IMR-90 (cell line): Measurements from ENCODE around the gene UNKL. TPM values are rescaled to one million over a fixed set of nuclear protein-coding genes. Genes with fewer than 3 reads are reported as not detected.
A peak's percentile ranks its signal among the peaks of the same experiment; 100 is the strongest.

ENCODE experiments used
- ATAC-seq: fragments of 200-7000 bp; cut with Tn5 transposase; 2 replicates; pipeline ENCODE4 v1.9.1; 2020; ENCODE audit warnings: low read depth, mild to moderate bottlenecking, moderate library complexity
- BruUV-seq: library from RNA; stranded (reverse); fragments of 400-500 nt; replicated peaks from 2 replicates; lab custom pipeline; 2021; lab: Mats Ljungman, UMichigan
- CTCF ChIA-PET: fragments of 300-600 bp; formaldehyde crosslinking; extraction: SDS; loops from one replicate; lab custom pipeline; 2021; ENCODE audit warnings: antibody characterized with exemption; lab: Yijun Ruan, JAX
- POLR2A ChIA-PET: fragments of 300-600 bp; sonication (Branson Sonifier 250); formaldehyde crosslinking; loops from one replicate; lab custom pipeline; 2022; ENCODE audit warnings: antibody characterized with exemption; ENCODE audit not compliant: unreplicated experiment; lab: Charles Lee
- DNase-seq: peaks from one replicate; pipeline ENCODE4 v3.0.0; 2013
- H2AFZ ChIP-seq: replicated peaks from 2 replicates; pipeline ENCODE3; 2013; ENCODE audit warnings: low read length, mild to moderate bottlenecking; ENCODE audit not compliant: poor library complexity
- H2AK5ac ChIP-seq: 2 replicates; pipeline ENCODE4 v1.6.1; 2013; ENCODE audit warnings: low read depth, low read length, inconsistent platforms
- H2AK9ac ChIP-seq: replicated peaks from 2 replicates; pipeline ENCODE3; 2013; ENCODE audit warnings: mild to moderate bottlenecking, low read depth, low read length, moderate library complexity; ENCODE audit not compliant: poor library complexity
- H2BK120ac ChIP-seq: 2 replicates; pipeline ENCODE4 v1.6.1; 2013; ENCODE audit warnings: low read depth, low read length, inconsistent platforms
- H2BK15ac ChIP-seq: 3 replicates; pipeline ENCODE4 v1.6.1; 2013; ENCODE audit warnings: low read depth, low read length, inconsistent platforms
- H2BK20ac ChIP-seq: 2 replicates; pipeline ENCODE4 v1.6.1; 2013; ENCODE audit warnings: low read depth, mild to moderate bottlenecking, inconsistent platforms, low read length, moderate library complexity
- H2BK5ac ChIP-seq: 2 replicates; pipeline ENCODE4 v1.6.1; 2013; ENCODE audit warnings: mild to moderate bottlenecking, low read depth, low read length, inconsistent platforms; ENCODE audit not compliant: poor library complexity, severe bottlenecking
- H3K14ac ChIP-seq: replicated peaks from 2 replicates; pipeline ENCODE4 v1.6.1; 2013; ENCODE audit warnings: low read depth, low read length, inconsistent platforms
- H3K18ac ChIP-seq: 2 replicates; pipeline ENCODE4 v1.6.1; 2013; ENCODE audit warnings: low read depth, low read length, control low read depth
- H3K23ac ChIP-seq: 2 replicates; pipeline ENCODE4 v1.6.1; 2013; ENCODE audit warnings: low read depth, low read length, inconsistent platforms
- H3K27ac ChIP-seq: 2 replicates; pipeline ENCODE4 v1.5.1; 2013; ENCODE audit warnings: mild to moderate bottlenecking, control low read depth, low read length; ENCODE audit not compliant: insufficient read depth
- H3K27me3 ChIP-seq: 2 replicates; pipeline ENCODE4 v1.6.1; 2013; ENCODE audit warnings: low read length; ENCODE audit not compliant: control insufficient read depth, insufficient read depth
- H3K36me3 ChIP-seq: 2 replicates; pipeline ENCODE4 v1.6.1; 2013; ENCODE audit warnings: low read length, mixed read lengths; ENCODE audit not compliant: control insufficient read depth, insufficient read depth
- H3K4ac ChIP-seq: 2 replicates; pipeline ENCODE4 v1.6.1; 2013; ENCODE audit warnings: low read depth, low read length, inconsistent platforms
- H3K4me1 ChIP-seq: 2 replicates; pipeline ENCODE4 v1.6.1; 2013; ENCODE audit warnings: low read length, mixed read lengths; ENCODE audit not compliant: control insufficient read depth, insufficient read depth
- H3K4me2 ChIP-seq: 2 replicates; pipeline ENCODE4 v1.6.1; 2013; ENCODE audit warnings: low read depth, mild to moderate bottlenecking, control low read depth, low read length, moderate library complexity
- H3K4me3 ChIP-seq: 2 replicates; pipeline ENCODE4 v1.5.1; 2013; ENCODE audit warnings: low read depth, mild to moderate bottlenecking, control low read depth, low read length, moderate library complexity; ENCODE audit not compliant: insufficient read depth
- H3K56ac ChIP-seq: 2 replicates; pipeline ENCODE4 v1.6.1; 2013; ENCODE audit warnings: low read length, inconsistent platforms; ENCODE audit not compliant: insufficient read depth; ENCODE audit errors: extremely low read depth
- H3K79me1 ChIP-seq, 2 experiments: 2 replicates each; pipeline ENCODE4 v1.6.1; 2013; ENCODE audit warnings: low read length in 2 of 2, inconsistent platforms in 1 of 2, low read depth in 1 of 2
- H3K9ac ChIP-seq: 2 replicates; pipeline ENCODE4 v1.6.1; 2013; ENCODE audit warnings: low read depth, low read length, control low read depth
- H3K9me1 ChIP-seq: 2 replicates; pipeline ENCODE4 v1.6.1; 2013; ENCODE audit warnings: low read length, inconsistent platforms; ENCODE audit not compliant: insufficient read depth
- H3K9me3 ChIP-seq: 2 replicates; pipeline ENCODE4 v1.6.1; 2013; ENCODE audit warnings: low read length; ENCODE audit not compliant: control insufficient read depth, insufficient read depth
- H4K20me1 ChIP-seq: 2 replicates; pipeline ENCODE4 v1.6.1; 2013; ENCODE audit warnings: low read length, inconsistent platforms; ENCODE audit not compliant: insufficient read depth
- H4K5ac ChIP-seq: 2 replicates; pipeline ENCODE4 v1.6.1; 2013; ENCODE audit warnings: mild to moderate bottlenecking, low read depth, low read length, control low read depth
- H4K8ac ChIP-seq, 2 experiments: 2 replicates each; pipeline ENCODE4 v1.6.1; 2013; ENCODE audit warnings: low read depth in 2 of 2, low read length in 2 of 2, control low read depth in 1 of 2, inconsistent platforms in 1 of 2
- H4K91ac ChIP-seq: 2 replicates; pipeline ENCODE4 v1.6.1; 2013; ENCODE audit warnings: low read depth, low read length, inconsistent platforms; ENCODE audit not compliant: insufficient read depth
- BHLHE40 ChIP-seq: fragments of 150-350 bp; IDR thresholded peaks from 2 replicates; pipeline ENCODE4 v1.6.1; 2016; ENCODE audit warnings: mild to moderate bottlenecking, low read depth, low read length
- CEBPB ChIP-seq: IDR thresholded peaks from 2 replicates; pipeline ENCODE4 v1.6.1; 2012; ENCODE audit warnings: low read depth, low read length, improper control_type of control experiment
- MAFK ChIP-seq: IDR thresholded peaks from 2 replicates; pipeline ENCODE4 v1.6.1; 2012; ENCODE audit warnings: low read depth, low read length, improper control_type of control experiment
- MXI1 ChIP-seq: IDR thresholded peaks from 2 replicates; pipeline ENCODE4 v1.6.1; 2012; ENCODE audit warnings: low read depth, mild to moderate bottlenecking, low read length, moderate library complexity, borderline replicate concordance
- RAD21 ChIP-seq: IDR thresholded peaks from 2 replicates; pipeline ENCODE4 v1.6.1; 2012; ENCODE audit warnings: low read length, improper control_type of control experiment
- RCOR1 ChIP-seq: IDR thresholded peaks from 2 replicates; pipeline ENCODE4 v1.6.1; 2012; ENCODE audit warnings: mild to moderate bottlenecking, low read length, improper control_type of control experiment; ENCODE audit not compliant: insufficient replicate concordance
- RFX5 ChIP-seq: IDR thresholded peaks from 2 replicates; pipeline ENCODE4 v1.8.0; 2012; ENCODE audit warnings: low read depth, mild to moderate bottlenecking, low read length, moderate library complexity
- SMC3 ChIP-seq: fragments of 150-350 bp; IDR thresholded peaks from 2 replicates; pipeline ENCODE4 v1.6.1; 2016; ENCODE audit warnings: low read depth, mild to moderate bottlenecking, antibody characterized with exemption, low read length, moderate library complexity
- WGBS, 2 experiments: methylation state at CpG; one replicate each; pipeline versions ENCODE4 v1.1.5 to v1.1.7; 2013; ENCODE audit warnings: missing lambda C conversion rate in 2 of 2; ENCODE audit not compliant: insufficient read length in 1 of 2; ENCODE audit errors: extremely low coverage in 2 of 2; 5-methylcytosine and 5-hydroxymethylcytosine counted together
- dilution Hi-C: fragments of 300-500 bp; cut with HindIII; formaldehyde crosslinking; loops from one replicate; pipeline ENCODE4 v1.14.3; 2018; ENCODE audit warnings: low sequenced_read_pairs; ENCODE audit not compliant: unreplicated experiment
- in situ Hi-C: fragments of 300-500 bp; cut with MboI; formaldehyde crosslinking; loops from 3 replicates; pipeline ENCODE4 v1.14.3; 2019; ENCODE audit warnings: low sequenced_read_pairs, inconsistent platforms, mixed read lengths
- intact Hi-C: fragments of 100-400 bp; cut with micrococcal nuclease; formaldehyde crosslinking; loops from 2 replicates; pipeline ENCODE4 v1.10.0; 2022
- polyA plus RNA-seq, 3 experiments: library from polyadenylated mRNA; depleted of rRNA; stranded (reverse); fragments of >200 nt; gene quantifications; 2 replicates each; pipeline ENCODE4 v1.2.3, GENCODE V29; 2012; ENCODE audit warnings: low replicate concordance in 1 of 3
- total RNA-seq: library from RNA; depleted of rRNA; stranded (reverse); fragments of >200 nt; gene quantifications from 2 replicates; pipeline ENCODE4 v1.2.3, GENCODE V29; 2012

Gene UNKL
- total and polyA plus RNA-seq, 2 of the 4 experiments (the other 2 are of a cell fraction) = 4.1 to 13.3 TPM

GRCh38 chr16:1366060-1366711 is 48.3 kb downstream of the UNKL start:
- Histone ChIP-seq H3K36me3 (peaks cover 54% of the 10 kb centered on the region), H3K4me3 (no peak overlapping the region), H3K4me1 (no peaks in the 10 kb centered on the region), H2BK120ac (no peak overlapping the region), H3K27ac (no peak overlapping the region), H3K79me1 (peaks cover 2 to 26% of the 10 kb centered on the region in 2 experiments; a peak in 3 of 4 replicates), H3K27me3 (no peaks in the 10 kb centered on the region), H4K20me1 (peaks cover 7% of the 10 kb centered on the region; the same call in 1 of the 2 replicates), H4K91ac (no peak overlapping the region), H3K14ac (no peak overlapping the region), H3K9me1 (no peaks in the 10 kb centered on the region), H3K9ac (no peak overlapping the region), H4K8ac (no peak overlapping the region), H2BK20ac (no peak overlapping the region), H2AFZ (peak overlapping the region; percentile 21), H3K4me2 (no peak overlapping the region), H3K23ac (no peak overlapping the region), H2AK9ac (no peak overlapping the region), H4K5ac (no peak overlapping the region), H3K56ac (no peak overlapping the region), H3K9me3 (no peaks in the 10 kb centered on the region), H3K4ac (no peak overlapping the region), H3K18ac (no peak overlapping the region), H2BK15ac (no peak overlapping the region), H2AK5ac (no peak overlapping the region), H2BK5ac (no peak overlapping the region)
- WGBS, 2 experiments = 96% methylated on average over 13 of the region's 29 CpGs; no CpG with 5 or more reads in 1 of the 2 experiments
- TF ChIP-seq MAFK (no peak), RAD21 (no peak), BHLHE40 (no peak), CEBPB (no peak), SMC3 (no peak), RFX5 (no peak), MXI1 (no peak), RCOR1 (no peak)
- ChIA-PET POLR2A (no interaction called here), CTCF (no interaction called here)
- DNase-seq (no peak), ATAC-seq (no peak)
- intact Hi-C loops (no loop called here), dilution Hi-C loops (no loop called here), in situ Hi-C loops (no loop called here)
- no TSS peak for BruUV-seq
